ENCODE results near the gene BABAM1. TPM values are rescaled to one million over a fixed set of nuclear protein-coding genes. Genes with fewer than 3 reads are reported as not detected.

Gene BABAM1
- total and polyA plus RNA-seq, 12 donors, result 64.5 to 88.2 (median 74.4) TPM

- 24 to 26% methylated on average over 15 of the region's 15 CpGs for WGBS, 2 donors
- intact Hi-C loops (cut with DNase I), result loop anchor here in 1 of 10 donors (2.0 kb wide), 1 partner anchor 22 kb away; no protein-coding TSS in a partner anchor
- peak; percentile 67 to 86 (median 80) for ATAC-seq
Measured at GRCh38 chr19:17260842-17261325, 6.4 kb upstream of the BABAM1 start.

GRCh38 chr19:17262557-17262956, 4.7 kb upstream of the BABAM1 start:
- ATAC-seq, result no peak
- peak overlapping the region in 6 of 10 donors; percentile 4 to 95 (median 64) for H3K27ac ChIP-seq

More at GRCh38 chr19:17260842-17261325, 6.4 kb upstream of the BABAM1 start:
- Histone ChIP-seq H3K36me3 (peaks cover 0 to 38% (median 0%) of the 10 kb centered on the region in 9 donors), H3K4me1 (peaks cover 0 to 34% (median 5%) of the 10 kb centered on the region in 9 donors), H3K4me3 (peak overlapping the region in 2 of 10 donors; percentile 11 to 63), H3K9me3 (peaks cover 0 to 16% (median 6%) of the 10 kb centered on the region in 11 donors), H3K27me3 (no peaks in the 10 kb centered on the region), H3K27ac (no peak overlapping the region)
- peak; percentile 82 to 96 (median 87) for TF ChIP-seq CTCF (IDR thresholded peaks at IDR 0.05)
- DNase-seq, result peak; percentile 77 to 86

GRCh38 chr19:17263712-17264640, 3.3 kb upstream of the BABAM1 start:
- Histone ChIP-seq H3K27me3 (no peaks in the 10 kb centered on the region), H3K4me3 (peak overlapping the region; percentile 41 to 71 (median 60)), H3K4me1 (peaks cover 2 to 52% (median 20%) of the 10 kb centered on the region in 9 donors), H3K36me3 (peaks cover 0 to 17% (median 3%) of the 10 kb centered on the region in 9 donors), H3K27ac (peak overlapping the region; percentile 70 to 96 (median 87)), H3K9me3 (peaks cover 0 to 12% (median 6%) of the 10 kb centered on the region in 11 donors)
- ATAC-seq (no peak), DNase-seq (no peak)
- intact Hi-C loops (cut with DNase I), result no loop called here
- 67 to 68% methylated on average over 23 of the region's 23 CpGs for WGBS, 2 donors
- TF ChIP-seq CTCF (IDR thresholded peaks at IDR 0.05), result no peak

More at GRCh38 chr19:17262557-17262956, 4.7 kb upstream of the BABAM1 start:
- intact Hi-C loops (cut with DNase I), result no loop called here
- H3K9me3 ChIP-seq, result peaks cover 0 to 16% (median 6%) of the 10 kb centered on the region in 11 donors
- 50 to 55% methylated on average over 16 of the region's 16 CpGs for WGBS, 2 donors
- no peaks in the 10 kb centered on the region for H3K27me3 ChIP-seq
- peak overlapping the region in 9 of 10 donors; percentile 47 to 71 (median 61) for H3K4me3 ChIP-seq
- no peak for DNase-seq
- peaks cover 0 to 44% (median 10%) of the 10 kb centered on the region in 9 donors for H3K4me1 ChIP-seq
- TF ChIP-seq CTCF (IDR thresholded peaks at IDR 0.05), result no peak
- peaks cover 0 to 28% (median 0%) of the 10 kb centered on the region in 9 donors for H3K36me3 ChIP-seq

GRCh38 chr19:17264641-17264979, 2.6 kb upstream of the BABAM1 start, which contains the start of gene USHBP1:
Gene USHBP1 (minus strand): TSS chr19:17264745. CDS start chr19:17264299, 446 bp downstream.
- H3K27me3 ChIP-seq, result no peaks in the 10 kb centered on the region
- no peak for TF ChIP-seq CTCF (IDR thresholded peaks at IDR 0.05)
- H3K9me3 ChIP-seq, result peaks cover 0 to 6% (median 0%) of the 10 kb centered on the region in 11 donors
- peak; percentile 4 to 70 (median 42) for ATAC-seq
- peaks cover 2 to 52% (median 20%) of the 10 kb centered on the region in 9 donors for H3K4me1 ChIP-seq
- H3K36me3 ChIP-seq, result peaks cover 0 to 17% (median 9%) of the 10 kb centered on the region in 9 donors
- intact Hi-C loops (cut with DNase I), result no loop called here
- DNase-seq, result peak; percentile 56 to 81
- H3K27ac ChIP-seq, result peak within 1 kb of the TSS; percentile 70 to 96 (median 87)
- H3K4me3 ChIP-seq, result peak within 1 kb of the TSS; percentile 41 to 71 (median 60)
- 17 to 37% methylated on average over 5 of the region's 5 CpGs for WGBS, 2 donors
